Gastroesophageal sphincter (tissue), 4 donors: Measurements from ENCODE around the gene CCR2. TPM values are rescaled to one million over a fixed set of nuclear protein-coding genes. Genes with fewer than 3 reads are reported as not detected.

Experiments
- ATAC-seq: fragments of 150-250 bp; one replicate; pipeline ENCODE4 v1.9.1; 2016; ENCODE audit warnings: mild to moderate bottlenecking, moderate library complexity
- H3K27ac ChIP-seq, 4 donors: fragments of 200-600 bp; sonication (generic) in 3 of 4; 1 replicate in 3 of 4; 2 replicates in 1 of 4; pipeline ENCODE4 v1.5.1; 2016 to 2019
- H3K27me3 ChIP-seq: fragments of 200-600 bp; sonication (generic); one replicate; pipeline ENCODE4 v1.5.1; 2019
- H3K36me3 ChIP-seq, 2 donors: fragments of 200-600 bp; sonication (generic); one replicate each; pipeline ENCODE4 v1.5.1; 2019; ENCODE audit warnings: control low read depth in 1 of 2
- H3K4me1 ChIP-seq, 3 donors: fragments of 200-600 bp; sonication (generic); 1 replicate in 2 of 3; 2 replicates in 1 of 3; pipeline ENCODE4 v1.5.1; 2016 to 2019; ENCODE audit warnings: control low read depth in 2 of 3
- H3K4me3 ChIP-seq, 2 donors: fragments of 200-600 bp; sonication (generic); one replicate each; pipeline ENCODE4 v1.5.1; 2019; ENCODE audit warnings: mild to moderate bottlenecking in 1 of 2, moderate library complexity in 1 of 2
- H3K9me3 ChIP-seq, 3 donors: fragments of 200-600 bp; sonication (generic); one replicate each; pipeline ENCODE4 v1.5.1; 2017 to 2019; ENCODE audit warnings: control low read depth in 2 of 3
- CTCF ChIP-seq, 4 experiments: fragments of 200-600 bp in 2 of 4; fragments of 450-650 bp in 2 of 4; sonication (generic) in 1 of 4; IDR thresholded peaks; one replicate each; pipeline ENCODE4 v1.5.1; 2017 to 2019; ENCODE audit warnings: antibody characterized with exemption in 4 of 4, mild to moderate bottlenecking in 2 of 4, moderate library complexity in 2 of 4
- EP300 ChIP-seq: sonication (generic); formaldehyde crosslinking; IDR thresholded peaks from one replicate; pipeline ENCODE4 v1.6.1; 2017; ENCODE audit warnings: antibody characterized with exemption, mild to moderate bottlenecking
- POLR2A ChIP-seq, 2 donors: fragments of 450-650 bp; IDR thresholded peaks; one replicate each; pipeline ENCODE4 v1.6.1; 2017; ENCODE audit warnings: antibody characterized with exemption in 2 of 2, mild to moderate bottlenecking in 2 of 2, moderate library complexity in 1 of 2
- POLR2AphosphoS5 ChIP-seq: sonication (generic); formaldehyde crosslinking; IDR thresholded peaks from one replicate; pipeline ENCODE4 v1.6.1; 2017; ENCODE audit warnings: antibody characterized with exemption
- WGBS, 2 donors: methylation state at CpG; one replicate each; pipeline ENCODE4 v1.1.5; 2018; ENCODE audit warnings: low coverage in 1 of 2; 5-methylcytosine and 5-hydroxymethylcytosine counted together
- total RNA-seq, 4 donors: library from RNA; depleted of rRNA; stranded (reverse); fragments of >200 nt; gene quantifications; one replicate each; pipeline ENCODE4 v1.1.0, GENCODE V29; 2016

Gene CCR2
- total RNA-seq, 4 donors from 2014 or later = 0.77 to 3.9 (median 1.9) TPM

- H3K4me3 ChIP-seq = no peak overlapping the region
- ATAC-seq = no peak
- no peaks in the 10 kb centered on the region for H3K36me3 ChIP-seq
- H3K27ac ChIP-seq = no peak overlapping the region
- TF ChIP-seq EP300 (no peak), POLR2AphosphoS5 (no peak)
- peaks cover 0 to 5% (median 0%) of the 10 kb centered on the region in 3 donors for H3K4me1 ChIP-seq
- no peaks in the 10 kb centered on the region for H3K9me3 ChIP-seq
- 9 to 35% methylated on average over 2 of the region's 2 CpGs for WGBS, 2 donors
- peaks cover 32% of the 10 kb centered on the region for H3K27me3 ChIP-seq
Observed at GRCh38 chr3:46375814-46376213, 21.9 kb downstream of the CCR2 start.

- peaks cover 0 to 10% (median 0%) of the 10 kb centered on the region in 3 donors for H3K4me1 ChIP-seq
- 53% methylated on average over 6 of the region's 8 CpGs; no CpG with 5 or more reads in 1 of the 2 donors for WGBS, 2 donors
- ATAC-seq = no peak
- H3K27ac ChIP-seq = no peak overlapping the region
- no peaks in the 10 kb centered on the region for H3K36me3 ChIP-seq
- peaks cover 14% of the 10 kb centered on the region for H3K27me3 ChIP-seq
- H3K9me3 ChIP-seq = no peaks in the 10 kb centered on the region
- no peak overlapping the region for H3K4me3 ChIP-seq
- TF ChIP-seq POLR2A (IDR thresholded peaks at IDR 0.05) (no peak), CTCF (IDR thresholded peaks at IDR 0.05) (peak in 3 of 4 experiments; percentile 23 to 52 (median 38)), EP300 (no peak)
Observed at GRCh38 chr3:46378426-46378942, 24.6 kb downstream of the CCR2 start.

- no peaks in the 10 kb centered on the region for H3K36me3 ChIP-seq
- no peak for ATAC-seq
- no peaks in the 10 kb centered on the region for H3K9me3 ChIP-seq
- no peak overlapping the region for H3K27ac ChIP-seq
- H3K27me3 ChIP-seq = no peaks in the 10 kb centered on the region
- H3K4me1 ChIP-seq = peaks cover 0 to 10% (median 0%) of the 10 kb centered on the region in 3 donors
- no peak overlapping the region for H3K4me3 ChIP-seq
- 33 to 66% methylated on average over 2 to 7 of the region's 8 CpGs for WGBS, 2 donors
- TF ChIP-seq POLR2A (IDR thresholded peaks at IDR 0.05) = no peak
- TF ChIP-seq POLR2AphosphoS5 = no peak
- TF ChIP-seq EP300 = no peak
- TF ChIP-seq CTCF (IDR thresholded peaks at IDR 0.05) = no peak
Observed at GRCh38 chr3:46380471-46381221, 26.7 kb downstream of the CCR2 start.

GRCh38 chr3:46381625-46382024 is 27.7 kb downstream of the CCR2 start:
- 37 to 80% methylated on average over 3 of the region's 3 CpGs for WGBS, 2 donors
- H3K4me3 ChIP-seq = no peak overlapping the region
- peaks cover 8% of the 10 kb centered on the region for H3K27me3 ChIP-seq
- ATAC-seq = no peak
- H3K9me3 ChIP-seq = no peaks in the 10 kb centered on the region
- peaks cover 0 to 10% (median 0%) of the 10 kb centered on the region in 3 donors for H3K4me1 ChIP-seq
- TF ChIP-seq EP300 (no peak), CTCF (IDR thresholded peaks at IDR 0.05) (no peak), POLR2A (IDR thresholded peaks at IDR 0.05) (no peak), POLR2AphosphoS5 (no peak)
- no peaks in the 10 kb centered on the region for H3K36me3 ChIP-seq
- H3K27ac ChIP-seq = no peak overlapping the region

GRCh38 chr3:46383211-46383950 is 29.5 kb downstream of the CCR2 start:
- Histone ChIP-seq H3K9me3 (no peaks in the 10 kb centered on the region), H3K27me3 (peaks cover 8% of the 10 kb centered on the region), H3K4me3 (no peak overlapping the region), H3K4me1 (peaks cover 0 to 10% (median 0%) of the 10 kb centered on the region in 3 donors), H3K27ac (no peak overlapping the region), H3K36me3 (no peaks in the 10 kb centered on the region)
- TF ChIP-seq POLR2AphosphoS5 (no peak), POLR2A (IDR thresholded peaks at IDR 0.05) (no peak), CTCF (IDR thresholded peaks at IDR 0.05) (no peak), EP300 (no peak)
- 70% methylated on average over 1 of the region's 6 CpGs; no CpG with 5 or more reads in 1 of the 2 donors for WGBS, 2 donors
- no peak for ATAC-seq
